H9 (cell line): ENCODE results near the gene NFATC1. TPM values are rescaled to one million over a fixed set of nuclear protein-coding genes. Genes with fewer than 3 reads are reported as not detected.
A peak's percentile ranks its signal among the peaks of the same experiment; 100 is the strongest.

Experiments
- DNase-seq: peaks from one replicate; pipeline ENCODE4 v3.0.0-alpha.2; 2017
- H2AFZ ChIP-seq: one replicate; pipeline ENCODE4 v1.6.1; 2013; ENCODE audit warnings: mild to moderate bottlenecking, low read length, control low read depth, moderate library complexity
- H2AK5ac ChIP-seq: 2 replicates; pipeline ENCODE4 v1.6.1; 2013; ENCODE audit warnings: low read length, control low read depth, mixed read lengths; ENCODE audit not compliant: insufficient read length
- H2BK120ac ChIP-seq: one replicate; pipeline ENCODE4 v1.6.1; 2013; ENCODE audit warnings: low read depth, mild to moderate bottlenecking, low read length, control low read depth, inconsistent platforms; ENCODE audit not compliant: poor library complexity, severe bottlenecking
- H2BK12ac ChIP-seq: 2 replicates; pipeline ENCODE4 v1.6.1; 2013; ENCODE audit warnings: low read length, control low read depth, mixed read lengths, low read depth; ENCODE audit not compliant: insufficient read length
- H2BK15ac ChIP-seq: 2 replicates; pipeline ENCODE4 v1.6.1; 2013; ENCODE audit warnings: low read depth, low read length, control low read depth
- H2BK20ac ChIP-seq: one replicate; pipeline ENCODE4 v1.6.1; 2013; ENCODE audit warnings: low read depth, mild to moderate bottlenecking, low read length, control low read depth, inconsistent platforms; ENCODE audit not compliant: poor library complexity, severe bottlenecking
- H2BK5ac ChIP-seq: 2 replicates; pipeline ENCODE4 v1.6.1; 2013; ENCODE audit warnings: low read length, control low read depth, mixed read lengths; ENCODE audit not compliant: insufficient read length
- H3K14ac ChIP-seq: 2 replicates; pipeline ENCODE4 v1.6.1; 2013; ENCODE audit warnings: low read length, control low read depth; ENCODE audit not compliant: insufficient read depth
- H3K18ac ChIP-seq: 2 replicates; pipeline ENCODE4 v1.6.1; 2013; ENCODE audit warnings: low read depth, mild to moderate bottlenecking, mixed read lengths, low read length, control low read depth; ENCODE audit not compliant: insufficient read length
- H3K23ac ChIP-seq: 2 replicates; pipeline ENCODE4 v1.6.1; 2013; ENCODE audit warnings: low read length, control low read depth, mixed read lengths, low read depth; ENCODE audit not compliant: insufficient read length
- H3K23me2 ChIP-seq: 2 replicates; pipeline ENCODE4 v1.6.1; 2013; ENCODE audit warnings: low read depth, mild to moderate bottlenecking, mixed read lengths, low read length, control low read depth; ENCODE audit not compliant: insufficient read length, poor library complexity, severe bottlenecking
- H3K27ac ChIP-seq: 2 replicates; pipeline ENCODE4 v1.5.1; 2013; ENCODE audit warnings: low read length, control low read depth, mixed read lengths, low read depth; ENCODE audit not compliant: insufficient read length
- H3K27me3 ChIP-seq: 2 replicates; pipeline ENCODE4 v1.6.1; 2013; ENCODE audit warnings: low read length, control low read depth, inconsistent platforms; ENCODE audit not compliant: insufficient read depth
- H3K4ac ChIP-seq: 2 replicates; pipeline ENCODE4 v1.6.1; 2013; ENCODE audit warnings: low read depth, mild to moderate bottlenecking, control low read depth, inconsistent platforms, low read length, moderate library complexity
- H3K4me1 ChIP-seq: 2 replicates; pipeline ENCODE4 v1.6.1; 2013; ENCODE audit warnings: low read length, control low read depth, inconsistent platforms; ENCODE audit not compliant: insufficient read depth
- H3K4me2 ChIP-seq: 2 replicates; pipeline ENCODE4 v1.6.1; 2013; ENCODE audit warnings: low read length, control low read depth, mixed read lengths; ENCODE audit not compliant: insufficient read length, insufficient read depth
- H3K56ac ChIP-seq: 2 replicates; pipeline ENCODE4 v1.6.1; 2013; ENCODE audit warnings: low read depth, mild to moderate bottlenecking, mixed read lengths, low read length, control low read depth; ENCODE audit not compliant: insufficient read length
- H3K79me1 ChIP-seq: 2 replicates; pipeline ENCODE4 v1.6.1; 2013; ENCODE audit warnings: low read depth, mild to moderate bottlenecking, moderate library complexity, low read length, control low read depth, inconsistent platforms; ENCODE audit not compliant: insufficient read depth, poor library complexity, severe bottlenecking
- H3K79me2 ChIP-seq: 2 replicates; pipeline ENCODE4 v1.6.1; 2013; ENCODE audit warnings: low read length, control low read depth, inconsistent platforms; ENCODE audit not compliant: insufficient read depth
- H3K9ac ChIP-seq: 2 replicates; pipeline ENCODE4 v1.6.1; 2013; ENCODE audit warnings: low read length, control low read depth, mixed read lengths; ENCODE audit not compliant: insufficient read length; ENCODE audit errors: extremely low read depth
- H3K9me3 ChIP-seq: one replicate; pipeline ENCODE4 v1.6.1; 2013; ENCODE audit warnings: low read depth, low read length, inconsistent platforms; ENCODE audit not compliant: control insufficient read depth
- H3T11ph ChIP-seq: one replicate; pipeline ENCODE4 v1.6.1; 2013; ENCODE audit warnings: mild to moderate bottlenecking, low read length, control low read depth, inconsistent platforms
- H4K20me1 ChIP-seq: one replicate; pipeline ENCODE4 v1.6.1; 2013; ENCODE audit not compliant: control insufficient read depth, insufficient read length, insufficient read depth
- H4K5ac ChIP-seq: 2 replicates; pipeline ENCODE4 v1.6.1; 2013; ENCODE audit warnings: low read depth, mild to moderate bottlenecking, mixed read lengths, low read length, control low read depth; ENCODE audit not compliant: insufficient read length
- H4K8ac ChIP-seq: replicated peaks from 2 replicates; pipeline ENCODE4 v1.6.1; 2013; ENCODE audit warnings: low read length, control low read depth, mixed read lengths, low read depth; ENCODE audit not compliant: insufficient read length
- H4K91ac ChIP-seq: 2 replicates; pipeline ENCODE4 v1.6.1; 2013; ENCODE audit warnings: low read depth, mild to moderate bottlenecking, moderate library complexity, mixed read lengths, low read length, control low read depth; ENCODE audit not compliant: insufficient read length
- H3K27ac Mint-ChIP-seq, 3 experiments: 2 replicates in 2 of 3; 3 replicates in 1 of 3; pipeline ENCODE4 v1.8.0; 2020 to 2021; ENCODE audit warnings: mixed read lengths in 3 of 3, mild to moderate bottlenecking in 1 of 3, moderate library complexity in 1 of 3
- H3K27me3 Mint-ChIP-seq: 2 replicates; pipeline ENCODE4 v1.8.0; 2021; ENCODE audit warnings: low read depth, mild to moderate bottlenecking, moderate library complexity, mixed read lengths
- H3K36me3 Mint-ChIP-seq, 3 experiments: 2 replicates in 2 of 3; 3 replicates in 1 of 3; pipeline ENCODE4 v1.8.0; 2020 to 2021; ENCODE audit warnings: low read depth in 3 of 3, mixed read lengths in 3 of 3; ENCODE audit not compliant: insufficient read depth in 1 of 3
- H3K4me1 Mint-ChIP-seq, 2 experiments: 2 replicates each; pipeline ENCODE4 v1.8.0; 2020; ENCODE audit warnings: mixed read lengths in 2 of 2
- H3K4me3 Mint-ChIP-seq, 2 experiments: 2 replicates in 1 of 2; 3 replicates in 1 of 2; pipeline ENCODE4 v1.8.0; 2020 to 2021; ENCODE audit warnings: mild to moderate bottlenecking in 2 of 2, mixed read lengths in 2 of 2, moderate library complexity in 1 of 2
- H3K9me3 Mint-ChIP-seq, 2 experiments: 2 replicates in 1 of 2; 3 replicates in 1 of 2; pipeline ENCODE4 v1.8.0; 2020; ENCODE audit warnings: mild to moderate bottlenecking in 2 of 2, mixed read lengths in 2 of 2, moderate library complexity in 1 of 2
- WGBS: extraction: QIAGEN DNeasy Blood & Tissue Kit; methylation state at CpG from one replicate; pipeline ENCODE4 v1.1.7; 2013; ENCODE audit warnings: missing lambda C conversion rate, low lambda C conversion rate, mixed read lengths; ENCODE audit not compliant: insufficient read length; ENCODE audit errors: extremely low coverage; 5-methylcytosine and 5-hydroxymethylcytosine counted together
- total RNA-seq: library from RNA; stranded (reverse); gene quantifications from 2 replicates; pipeline ENCODE4 v1.2.1, GENCODE V29; 2021
- TF ChIP-seq, protein P1 (sequence below): fragments of 200-600 bp; sonication (generic); conservative IDR thresholded peaks from 3 replicates; pipeline ENCODE4 v1.8.0; 2021; ENCODE audit warnings: antibody characterized with exemption, mild to moderate bottlenecking

Gene NFATC1
- total RNA-seq, 1 experiment from 2014 or later: 5.5 TPM

DNA sequence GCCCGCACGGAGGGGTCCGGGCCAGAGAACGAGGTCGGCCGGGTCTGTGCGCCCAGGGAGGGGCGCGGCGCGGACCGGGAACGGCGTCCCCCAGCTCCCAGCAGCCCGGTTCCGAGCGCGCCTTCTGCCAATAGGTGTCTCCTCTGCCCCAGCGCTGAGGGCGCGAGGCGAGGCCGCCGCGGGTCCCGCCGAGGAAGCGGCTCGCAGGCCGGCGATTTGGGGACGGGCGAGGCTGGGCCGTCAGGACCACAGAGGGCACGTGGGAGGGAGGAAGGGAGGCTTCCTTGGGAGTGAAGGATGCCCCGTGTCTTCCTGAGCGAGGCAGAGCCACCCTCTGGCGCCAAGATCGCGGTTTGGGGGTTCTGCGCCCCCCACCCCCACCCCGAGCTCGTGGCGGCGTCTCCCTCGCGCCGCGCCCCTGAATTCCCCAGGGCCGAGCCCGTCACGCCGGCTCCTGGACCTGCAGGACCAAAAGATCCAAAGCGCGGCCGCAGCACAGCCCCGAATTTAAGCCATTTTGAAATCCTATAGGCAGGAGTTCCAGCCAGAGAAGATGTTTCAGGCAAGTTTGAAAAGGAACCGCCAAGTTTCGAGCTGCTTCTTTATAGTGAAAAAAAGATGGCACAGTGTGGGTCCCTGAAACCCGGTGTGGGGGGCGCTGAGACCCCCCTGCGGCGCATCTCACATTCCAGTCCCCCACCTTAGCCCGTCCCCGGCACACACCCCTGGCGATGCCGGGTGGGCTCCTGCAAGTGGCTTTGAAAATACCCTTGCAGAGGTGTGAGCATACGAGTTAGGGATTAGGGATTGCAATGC is 909 bp downstream of the NFATC1 start:
- no peaks in the 10 kb centered on the region; a peak in 1 of 5 replicates for H3K9me3 Mint-ChIP-seq
- H4K20me1 ChIP-seq: no peaks in the 10 kb centered on the region

More for the DNA sequence above, 909 bp downstream of the NFATC1 start:
- H3K9ac ChIP-seq: no peak overlapping the region
- H3K56ac ChIP-seq: no peak overlapping the region
- no peak overlapping the region for H3K4ac ChIP-seq
- no peak overlapping the region for H4K91ac ChIP-seq
- H3K27ac Mint-ChIP-seq: no peak overlapping the region
- H4K8ac ChIP-seq: no peak overlapping the region
- no CpG with 5 or more reads among the region's 68 CpGs for WGBS
- no peak overlapping the region for H2BK120ac ChIP-seq
- no peak overlapping the region for H2AFZ ChIP-seq
- H3T11ph ChIP-seq: no peak overlapping the region
- peak overlapping the region; percentile 7 for H3K4me2 ChIP-seq
- no peaks in the 10 kb centered on the region for H3K9me3 ChIP-seq
- H3K4me1 Mint-ChIP-seq: peaks cover 3 to 17% of the 10 kb centered on the region in 2 experiments
- H3K18ac ChIP-seq: no peak overlapping the region
- no peak overlapping the region for H2BK15ac ChIP-seq
- no peak overlapping the region for H2BK5ac ChIP-seq
- peaks cover 54% of the 10 kb centered on the region for H3K27me3 ChIP-seq
- no peak overlapping the region for H2BK12ac ChIP-seq
- DNase-seq: no peak
- H3K23ac ChIP-seq: no peak overlapping the region
- H3K27me3 Mint-ChIP-seq: peaks cover 74% of the 10 kb centered on the region
- no peak overlapping the region for H3K27ac ChIP-seq
- H4K5ac ChIP-seq: no peak overlapping the region
- no peak overlapping the region for H3K14ac ChIP-seq
- H3K23me2 ChIP-seq: peaks cover 13% of the 10 kb centered on the region
- H2AK5ac ChIP-seq: no peak overlapping the region
- no peaks in the 10 kb centered on the region for H3K79me1 ChIP-seq
- no peaks in the 10 kb centered on the region for H3K4me1 ChIP-seq
- no peak overlapping the region for H2BK20ac ChIP-seq
- no peaks in the 10 kb centered on the region for H3K36me3 Mint-ChIP-seq
- no peaks in the 10 kb centered on the region for H3K79me2 ChIP-seq
- H3K4me3 Mint-ChIP-seq: peak overlapping the region; percentile 22 to 69; a peak in 4 of 5 replicates
- TF ChIP-seq, protein P1, sequence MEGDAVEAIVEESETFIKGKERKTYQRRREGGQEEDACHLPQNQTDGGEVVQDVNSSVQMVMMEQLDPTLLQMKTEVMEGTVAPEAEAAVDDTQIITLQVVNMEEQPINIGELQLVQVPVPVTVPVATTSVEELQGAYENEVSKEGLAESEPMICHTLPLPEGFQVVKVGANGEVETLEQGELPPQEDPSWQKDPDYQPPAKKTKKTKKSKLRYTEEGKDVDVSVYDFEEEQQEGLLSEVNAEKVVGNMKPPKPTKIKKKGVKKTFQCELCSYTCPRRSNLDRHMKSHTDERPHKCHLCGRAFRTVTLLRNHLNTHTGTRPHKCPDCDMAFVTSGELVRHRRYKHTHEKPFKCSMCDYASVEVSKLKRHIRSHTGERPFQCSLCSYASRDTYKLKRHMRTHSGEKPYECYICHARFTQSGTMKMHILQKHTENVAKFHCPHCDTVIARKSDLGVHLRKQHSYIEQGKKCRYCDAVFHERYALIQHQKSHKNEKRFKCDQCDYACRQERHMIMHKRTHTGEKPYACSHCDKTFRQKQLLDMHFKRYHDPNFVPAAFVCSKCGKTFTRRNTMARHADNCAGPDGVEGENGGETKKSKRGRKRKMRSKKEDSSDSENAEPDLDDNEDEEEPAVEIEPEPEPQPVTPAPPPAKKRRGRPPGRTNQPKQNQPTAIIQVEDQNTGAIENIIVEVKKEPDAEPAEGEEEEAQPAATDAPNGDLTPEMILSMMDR: no peak; the same call in 2 of the 3 replicates
